ENCODE results near the gene TRIM63.

Gene TRIM63

DNA sequence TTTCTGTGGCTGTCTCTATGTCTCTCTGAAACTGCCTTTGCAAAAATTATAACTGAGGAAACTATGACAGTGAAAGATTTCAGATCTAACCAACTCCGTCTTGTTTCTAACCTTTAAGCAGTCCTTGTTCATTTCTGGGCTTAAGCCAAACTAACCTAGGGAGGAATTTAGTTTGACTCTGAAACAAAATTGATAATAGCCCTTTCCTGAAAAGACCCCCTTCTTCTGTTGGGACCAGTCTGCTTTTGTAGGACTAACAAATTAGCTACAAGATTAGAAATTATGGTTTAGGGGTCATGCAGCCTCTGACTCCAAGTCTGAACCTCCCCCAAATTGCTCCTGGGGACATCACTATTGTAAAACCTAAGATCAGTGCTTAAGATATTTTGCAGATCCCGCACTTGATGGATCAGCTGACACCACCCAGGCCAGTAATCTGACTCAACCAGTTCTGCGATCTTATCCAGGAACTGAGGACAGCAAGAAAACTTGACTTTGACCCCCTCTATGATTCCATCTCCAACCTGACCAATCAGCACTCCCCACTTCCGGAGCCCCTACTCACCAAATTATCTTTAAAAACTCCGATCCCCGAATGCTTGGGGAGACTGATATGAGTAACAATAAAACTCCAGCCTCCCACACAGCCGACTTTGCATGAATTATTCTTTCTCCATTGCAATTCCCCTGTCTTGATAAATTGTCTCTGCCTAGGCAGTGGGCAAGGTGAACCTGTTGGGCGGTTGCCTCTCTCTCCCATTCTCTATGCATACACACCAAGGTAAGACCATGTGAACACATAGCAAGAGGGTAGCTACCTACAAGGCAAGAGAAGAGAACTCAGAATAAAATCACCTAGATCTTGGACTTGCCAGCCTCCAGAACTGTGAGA lies 11.1 kb upstream of the TRIM63 start:
- Mint-ChIP-seq H3K36me3 (ENCODE audit: low read depth) (no peaks in the 10 kb centered on the region), H3K9me3 (no peaks in the 10 kb centered on the region), H3K4me1 (ENCODE audit: low read depth) (no peaks in the 10 kb centered on the region), H3K27me3 (peaks cover 28% of the 10 kb centered on the region), H3K4me3 (no peak overlapping the region), H3K27ac (no peak overlapping the region)
- intact Hi-C loops (cut with micrococcal nuclease) = no loop called here

GRCh38 chr1:26077524-26077923 lies 10.1 kb upstream of the TRIM63 start:
- Mint-ChIP-seq H3K4me3 (no peak overlapping the region), H3K36me3 (ENCODE audit: low read depth) (no peaks in the 10 kb centered on the region), H3K4me1 (ENCODE audit: low read depth) (no peaks in the 10 kb centered on the region), H3K27ac (no peak overlapping the region), H3K27me3 (peaks cover 26% of the 10 kb centered on the region), H3K9me3 (no peaks in the 10 kb centered on the region)
- intact Hi-C loops (cut with micrococcal nuclease) = no loop called here

DNA sequence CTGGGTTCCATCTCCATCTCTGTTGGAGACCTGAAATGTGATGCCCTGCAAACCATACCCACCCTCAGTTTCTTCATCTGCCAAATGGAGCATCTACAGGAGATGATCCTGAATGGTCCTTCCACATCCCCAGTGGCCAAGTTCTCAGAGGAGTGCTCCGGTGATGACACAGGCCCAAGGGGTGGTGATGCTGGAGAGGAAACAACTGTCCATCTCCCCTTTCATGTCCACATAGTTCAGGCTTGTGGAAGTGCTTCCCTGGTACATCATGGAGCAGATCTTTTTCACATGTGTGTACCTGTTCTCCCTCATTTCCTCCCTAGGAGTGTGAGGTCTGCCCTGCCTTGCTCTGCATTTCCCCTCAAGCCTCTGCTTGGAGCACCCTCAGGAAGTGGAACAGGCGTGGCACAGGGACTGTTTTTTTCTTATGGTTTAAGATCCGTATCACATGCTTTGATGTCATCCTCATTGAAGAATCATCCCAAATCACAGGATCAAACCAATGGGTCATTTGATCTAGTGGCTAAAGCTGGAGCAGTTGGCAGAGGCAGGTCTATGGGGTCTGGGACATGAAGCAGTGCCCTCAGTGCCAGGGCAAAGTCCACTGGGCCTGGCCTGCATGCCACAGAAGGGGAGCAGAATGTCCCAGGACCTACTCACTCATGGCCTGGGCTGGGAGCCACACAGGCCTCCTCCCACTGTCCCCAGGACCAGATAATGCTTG lies 8.2 kb upstream of the TRIM63 start:
- H3K27me3 Mint-ChIP-seq = peaks cover 31% of the 10 kb centered on the region
- H3K4me3 Mint-ChIP-seq = no peak overlapping the region
- H3K9me3 Mint-ChIP-seq = no peaks in the 10 kb centered on the region
- H3K36me3 Mint-ChIP-seq (ENCODE audit: low read depth) = no peaks in the 10 kb centered on the region
- no peaks in the 10 kb centered on the region for H3K4me1 Mint-ChIP-seq (ENCODE audit: low read depth)
- intact Hi-C loops (cut with micrococcal nuclease) = no loop called here
- H3K27ac Mint-ChIP-seq = no peak overlapping the region

DNA sequence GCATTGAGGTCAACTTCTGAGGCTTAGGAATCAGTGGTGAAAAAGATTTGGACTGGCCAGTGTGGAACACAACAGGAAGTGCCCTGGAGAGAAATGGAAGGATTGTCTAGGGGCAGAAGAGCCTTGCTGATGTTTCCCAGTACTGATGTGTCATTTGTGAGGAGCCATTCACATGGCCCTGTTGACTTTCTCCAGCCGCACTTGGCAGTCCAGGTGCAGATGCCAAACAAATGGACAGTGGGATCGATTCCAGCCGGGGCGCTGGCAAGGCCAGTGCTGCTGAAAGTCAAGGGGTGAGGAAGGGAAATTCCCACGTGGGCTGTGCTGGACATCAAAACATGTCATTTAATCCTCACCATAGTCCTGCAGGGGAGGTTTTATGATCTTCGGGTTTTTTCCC lies 4.9 kb upstream of the TRIM63 start:
- H3K27me3 Mint-ChIP-seq = peaks cover 43% of the 10 kb centered on the region
- no peak overlapping the region for H3K4me3 Mint-ChIP-seq
- no peaks in the 10 kb centered on the region for H3K9me3 Mint-ChIP-seq
- no peaks in the 10 kb centered on the region for H3K36me3 Mint-ChIP-seq (ENCODE audit: low read depth)
- H3K27ac Mint-ChIP-seq = no peak overlapping the region
- no peaks in the 10 kb centered on the region for H3K4me1 Mint-ChIP-seq (ENCODE audit: low read depth)
- intact Hi-C loops (cut with micrococcal nuclease) = no loop called here

GRCh38 chr1:26070963-26071342 lies 3.5 kb upstream of the TRIM63 start:
- intact Hi-C loops (cut with micrococcal nuclease) = no loop called here
- H3K9me3 Mint-ChIP-seq = no peaks in the 10 kb centered on the region

DNA sequence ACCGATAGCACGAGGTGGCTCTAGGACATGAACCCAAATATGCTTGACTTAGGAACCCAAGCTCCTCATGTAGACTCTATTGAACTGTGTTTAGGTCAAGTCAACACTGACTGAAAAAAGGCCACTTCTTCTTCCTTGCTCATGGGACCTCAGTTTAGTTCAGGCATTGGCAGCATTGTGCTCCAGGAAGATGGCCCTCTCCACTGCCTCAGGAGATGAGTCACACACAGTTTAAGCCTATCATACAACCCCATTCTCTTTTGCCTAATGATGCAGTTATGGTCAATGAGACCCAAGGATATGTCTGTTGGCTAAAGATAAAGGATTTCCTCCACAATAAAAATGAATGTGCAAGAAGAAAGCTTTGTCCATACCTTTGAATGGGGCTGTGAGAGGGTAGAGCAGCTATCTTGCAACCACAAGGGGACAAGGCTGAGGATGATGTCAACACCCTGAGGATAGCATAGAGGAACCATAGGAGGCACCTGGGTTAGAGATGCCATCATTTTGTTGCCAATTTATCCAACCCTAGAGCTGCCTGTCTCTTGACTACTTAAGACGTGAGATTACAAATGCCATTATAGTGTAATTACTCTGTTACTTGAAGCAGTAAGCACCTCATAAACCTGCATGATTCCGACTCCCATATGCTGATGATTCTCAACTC lies 3.0 kb upstream of the TRIM63 start:
- Mint-ChIP-seq H3K4me1 (ENCODE audit: low read depth) (no peaks in the 10 kb centered on the region), H3K27ac (no peak overlapping the region), H3K4me3 (no peak overlapping the region), H3K27me3 (peaks cover 47% of the 10 kb centered on the region), H3K36me3 (ENCODE audit: low read depth) (no peaks in the 10 kb centered on the region), H3K9me3 (no peaks in the 10 kb centered on the region)
- intact Hi-C loops (cut with micrococcal nuclease) = no loop called here

More at GRCh38 chr1:26070963-26071342, 3.5 kb upstream of the TRIM63 start:
- H3K27ac Mint-ChIP-seq = no peak overlapping the region
- H3K27me3 Mint-ChIP-seq = peaks cover 47% of the 10 kb centered on the region
- no peaks in the 10 kb centered on the region for H3K4me1 Mint-ChIP-seq (ENCODE audit: low read depth)
- H3K36me3 Mint-ChIP-seq (ENCODE audit: low read depth) = no peaks in the 10 kb centered on the region
- no peak overlapping the region for H3K4me3 Mint-ChIP-seq

GRCh38 chr1:26069941-26070295 lies 2.5 kb upstream of the TRIM63 start:
- Mint-ChIP-seq H3K36me3 (ENCODE audit: low read depth) (no peaks in the 10 kb centered on the region), H3K27me3 (peaks cover 45% of the 10 kb centered on the region), H3K4me3 (no peak overlapping the region), H3K9me3 (no peaks in the 10 kb centered on the region), H3K27ac (no peak overlapping the region), H3K4me1 (ENCODE audit: low read depth) (no peaks in the 10 kb centered on the region)
- intact Hi-C loops (cut with micrococcal nuclease) = no loop called here

DNA sequence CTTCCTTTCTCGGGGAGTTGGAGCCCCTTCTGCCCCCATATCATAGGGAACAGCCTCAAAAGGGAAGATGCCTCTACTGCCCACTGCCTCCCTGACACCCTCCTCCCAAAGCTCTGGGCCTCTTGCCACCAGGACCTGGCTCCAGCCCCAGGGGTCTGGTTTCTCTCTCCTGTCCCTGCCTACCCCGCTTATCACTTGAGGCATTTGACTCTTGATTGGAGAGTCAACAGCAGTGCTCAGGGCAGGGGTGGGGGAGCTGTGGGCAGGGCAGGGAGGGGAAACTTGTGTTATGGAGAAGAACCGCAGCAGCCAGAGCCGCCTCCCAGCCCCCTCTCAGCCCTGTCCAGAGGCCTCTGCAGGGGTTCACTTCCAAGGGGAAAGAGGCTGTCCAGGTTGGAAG lies 573 bp downstream of the TRIM63 start:
- no peaks in the 10 kb centered on the region for H3K4me1 Mint-ChIP-seq (ENCODE audit: low read depth)
- intact Hi-C loops (cut with micrococcal nuclease) = no loop called here
- no peaks in the 10 kb centered on the region for H3K36me3 Mint-ChIP-seq (ENCODE audit: low read depth)
- H3K27ac Mint-ChIP-seq = no peak overlapping the region
- H3K27me3 Mint-ChIP-seq = peaks cover 37% of the 10 kb centered on the region
- H3K9me3 Mint-ChIP-seq = no peaks in the 10 kb centered on the region
- no peak overlapping the region for H3K4me3 Mint-ChIP-seq

DNA sequence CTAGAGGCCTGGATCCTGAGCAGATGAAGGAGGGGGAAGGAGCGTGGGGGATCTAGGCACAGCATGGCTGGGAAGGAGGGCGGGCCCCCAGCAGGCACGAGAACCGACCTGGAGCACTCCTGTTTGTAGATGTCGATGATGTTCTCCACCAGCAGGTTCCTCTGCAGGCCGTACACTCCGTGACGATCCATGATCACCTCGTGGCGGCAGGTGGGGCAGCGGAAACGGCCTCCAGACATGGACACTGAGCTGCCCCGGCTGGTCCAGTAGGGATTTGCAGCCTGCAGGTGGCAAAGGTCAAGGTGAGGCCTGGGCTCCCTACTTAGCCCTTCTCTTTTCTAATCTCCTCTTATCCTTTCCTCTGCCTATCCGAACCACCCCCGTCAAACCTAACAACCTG lies 1.3 kb downstream of the TRIM63 start:
- H3K4me3 Mint-ChIP-seq = no peak overlapping the region
- H3K27me3 Mint-ChIP-seq = peaks cover 34% of the 10 kb centered on the region
- H3K9me3 Mint-ChIP-seq = no peaks in the 10 kb centered on the region
- intact Hi-C loops (cut with micrococcal nuclease) = no loop called here
- H3K36me3 Mint-ChIP-seq (ENCODE audit: low read depth) = no peaks in the 10 kb centered on the region
- H3K4me1 Mint-ChIP-seq (ENCODE audit: low read depth) = no peaks in the 10 kb centered on the region
- no peak overlapping the region for H3K27ac Mint-ChIP-seq

GRCh38 chr1:26064553-26064952 lies 2.9 kb downstream of the TRIM63 start:
- Mint-ChIP-seq H3K27me3 (peaks cover 34% of the 10 kb centered on the region), H3K9me3 (no peaks in the 10 kb centered on the region)
- intact Hi-C loops (cut with micrococcal nuclease) = no loop called here

GRCh38 chr1:26060832-26061574 lies 6.4 kb downstream of the TRIM63 start:
- intact Hi-C loops (cut with micrococcal nuclease) = no loop called here
- Mint-ChIP-seq H3K9me3 (no peaks in the 10 kb centered on the region), H3K27me3 (peaks cover 38% of the 10 kb centered on the region), H3K4me3 (no peak overlapping the region), H3K27ac (no peak overlapping the region), H3K36me3 (ENCODE audit: low read depth) (no peaks in the 10 kb centered on the region), H3K4me1 (ENCODE audit: low read depth) (no peaks in the 10 kb centered on the region)

More at GRCh38 chr1:26064553-26064952, 2.9 kb downstream of the TRIM63 start:
- no peaks in the 10 kb centered on the region for H3K4me1 Mint-ChIP-seq (ENCODE audit: low read depth)
- H3K36me3 Mint-ChIP-seq (ENCODE audit: low read depth) = no peaks in the 10 kb centered on the region
- H3K4me3 Mint-ChIP-seq = no peak overlapping the region
- no peak overlapping the region for H3K27ac Mint-ChIP-seq

DNA sequence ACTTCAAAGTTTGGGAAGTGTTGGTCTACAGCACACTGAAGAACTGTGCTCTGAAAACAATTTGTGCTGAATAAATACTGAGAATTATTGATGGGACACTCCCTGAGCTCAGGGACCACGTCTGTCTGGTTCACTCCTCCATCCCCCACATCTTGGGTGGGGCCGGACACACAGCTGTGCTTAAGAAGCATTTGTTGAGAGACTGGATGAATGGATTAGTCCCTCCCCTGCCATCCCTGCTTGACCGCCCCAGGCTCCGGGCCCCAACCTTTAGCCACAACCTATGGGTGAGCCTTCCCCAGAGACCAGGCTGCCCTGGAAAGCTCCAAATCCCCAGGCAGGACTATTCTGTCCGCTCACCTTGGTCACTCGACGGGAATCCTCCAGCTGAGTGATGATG lies 7.5 kb downstream of the TRIM63 start:
- H3K36me3 Mint-ChIP-seq (ENCODE audit: low read depth) = no peaks in the 10 kb centered on the region
- H3K27ac Mint-ChIP-seq = no peak overlapping the region
- no peaks in the 10 kb centered on the region for H3K4me1 Mint-ChIP-seq (ENCODE audit: low read depth)
- H3K27me3 Mint-ChIP-seq = peaks cover 38% of the 10 kb centered on the region
- intact Hi-C loops (cut with micrococcal nuclease) = no loop called here
- no peak overlapping the region for H3K4me3 Mint-ChIP-seq
- H3K9me3 Mint-ChIP-seq = no peaks in the 10 kb centered on the region

DNA sequence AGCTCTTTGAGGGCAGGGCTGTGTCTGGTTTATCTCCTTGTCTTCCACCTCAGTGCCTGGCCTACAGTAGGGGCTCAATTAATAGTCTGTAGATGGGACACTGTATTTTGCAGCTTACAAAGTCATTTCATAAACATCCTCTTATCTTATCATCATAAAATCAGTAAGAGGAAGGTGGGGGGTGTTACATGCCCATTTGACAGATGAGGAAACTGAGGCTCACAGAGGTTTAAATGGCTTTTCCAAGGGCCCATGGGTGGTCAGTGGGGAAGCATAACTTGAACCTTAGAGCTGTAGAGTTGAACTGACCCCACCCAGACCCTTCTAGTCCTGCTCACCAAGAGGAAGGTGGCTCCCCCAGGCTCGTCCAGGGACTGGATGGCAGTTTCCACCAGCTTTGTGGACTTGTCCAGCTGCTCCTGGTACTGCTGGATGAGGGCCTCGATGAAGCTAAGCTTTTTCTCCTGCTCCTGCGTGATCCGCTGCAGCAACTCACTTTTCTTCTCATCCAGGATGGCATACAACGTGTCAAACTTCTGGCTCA lies 9.3 kb downstream of the TRIM63 start:
- H3K27me3 Mint-ChIP-seq = peaks cover 40% of the 10 kb centered on the region
- H3K27ac Mint-ChIP-seq = no peak overlapping the region
- no peaks in the 10 kb centered on the region for H3K36me3 Mint-ChIP-seq (ENCODE audit: low read depth)
- peaks cover 11% of the 10 kb centered on the region for H3K4me1 Mint-ChIP-seq (ENCODE audit: low read depth)
- intact Hi-C loops (cut with micrococcal nuclease) = no loop called here
- no peaks in the 10 kb centered on the region for H3K9me3 Mint-ChIP-seq
- H3K4me3 Mint-ChIP-seq = no peak overlapping the region

All from dendritic cell treated with granulocyte-macrophage colony-stimulating factor and Interleukin-4, amounts not matched to agents 40 ng/mL and 50 ng/mL, for 4 days (primary cell).